ENCODE results near the gene INKA2.

- TF ChIP-seq EP300 (IDR thresholded peaks at IDR 0.05) = no peak
- TF ChIP-seq CTCF (IDR thresholded peaks at IDR 0.05) = no peak
- TF ChIP-seq POLR2AphosphoS5 (IDR thresholded peaks at IDR 0.05) = no peak
Observed at GRCh38 chr1:111702504-111703050, 36.6 kb downstream of the INKA2 start.
